K562 treated with DMSO at 1 percent for 4 hours (cell line): ENCODE measurements around the gene DROSHA. TPM values are rescaled to one million over a fixed set of nuclear protein-coding genes. Genes with fewer than 3 reads are reported as not detected.

Source experiments
- total RNA-seq: library from RNA; unstranded; fragments of 300-600 nt; gene quantifications from 2 replicates; pipeline ENCODE4 v1.2.3, GENCODE V29; 2022; ENCODE audit not compliant: insufficient read depth

DROSHA gene, protein sequence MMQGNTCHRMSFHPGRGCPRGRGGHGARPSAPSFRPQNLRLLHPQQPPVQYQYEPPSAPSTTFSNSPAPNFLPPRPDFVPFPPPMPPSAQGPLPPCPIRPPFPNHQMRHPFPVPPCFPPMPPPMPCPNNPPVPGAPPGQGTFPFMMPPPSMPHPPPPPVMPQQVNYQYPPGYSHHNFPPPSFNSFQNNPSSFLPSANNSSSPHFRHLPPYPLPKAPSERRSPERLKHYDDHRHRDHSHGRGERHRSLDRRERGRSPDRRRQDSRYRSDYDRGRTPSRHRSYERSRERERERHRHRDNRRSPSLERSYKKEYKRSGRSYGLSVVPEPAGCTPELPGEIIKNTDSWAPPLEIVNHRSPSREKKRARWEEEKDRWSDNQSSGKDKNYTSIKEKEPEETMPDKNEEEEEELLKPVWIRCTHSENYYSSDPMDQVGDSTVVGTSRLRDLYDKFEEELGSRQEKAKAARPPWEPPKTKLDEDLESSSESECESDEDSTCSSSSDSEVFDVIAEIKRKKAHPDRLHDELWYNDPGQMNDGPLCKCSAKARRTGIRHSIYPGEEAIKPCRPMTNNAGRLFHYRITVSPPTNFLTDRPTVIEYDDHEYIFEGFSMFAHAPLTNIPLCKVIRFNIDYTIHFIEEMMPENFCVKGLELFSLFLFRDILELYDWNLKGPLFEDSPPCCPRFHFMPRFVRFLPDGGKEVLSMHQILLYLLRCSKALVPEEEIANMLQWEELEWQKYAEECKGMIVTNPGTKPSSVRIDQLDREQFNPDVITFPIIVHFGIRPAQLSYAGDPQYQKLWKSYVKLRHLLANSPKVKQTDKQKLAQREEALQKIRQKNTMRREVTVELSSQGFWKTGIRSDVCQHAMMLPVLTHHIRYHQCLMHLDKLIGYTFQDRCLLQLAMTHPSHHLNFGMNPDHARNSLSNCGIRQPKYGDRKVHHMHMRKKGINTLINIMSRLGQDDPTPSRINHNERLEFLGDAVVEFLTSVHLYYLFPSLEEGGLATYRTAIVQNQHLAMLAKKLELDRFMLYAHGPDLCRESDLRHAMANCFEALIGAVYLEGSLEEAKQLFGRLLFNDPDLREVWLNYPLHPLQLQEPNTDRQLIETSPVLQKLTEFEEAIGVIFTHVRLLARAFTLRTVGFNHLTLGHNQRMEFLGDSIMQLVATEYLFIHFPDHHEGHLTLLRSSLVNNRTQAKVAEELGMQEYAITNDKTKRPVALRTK (N-terminal part only)
- 29.1 and 36.4 TPM in 2 replicates for total RNA-seq

GRCh38 chr5:31531888-31532547 is at the start of gene DROSHA, which contains the start of gene C5orf22:
TSS of gene DROSHA (minus strand) at chr5:31532093. CDS start at chr5:31529059, 3,034 bp downstream.
TSS of gene C5orf22 (plus strand) at chr5:31532301. CDS start at chr5:31532393, 92 bp downstream.

Other genes with a start within 250 kb of the DROSHA start
- gene C5orf22, start 208 bp upstream of the DROSHA start, total RNA-seq = 12.6 and 17.2 TPM in 2 replicates
- 0.08 TPM in 1 of 2 replicates, not detected in the other for gene PDZD2, start 107.0 kb upstream of the DROSHA start, total RNA-seq